Measurements from ENCODE around the gene CSNK2B. TPM values are rescaled to one million over a fixed set of nuclear protein-coding genes. Genes with fewer than 3 reads are reported as not detected.

CSNK2B gene
- total RNA-seq, 2 experiments from 2014 or later, result 230 to 245 TPM

DNA sequence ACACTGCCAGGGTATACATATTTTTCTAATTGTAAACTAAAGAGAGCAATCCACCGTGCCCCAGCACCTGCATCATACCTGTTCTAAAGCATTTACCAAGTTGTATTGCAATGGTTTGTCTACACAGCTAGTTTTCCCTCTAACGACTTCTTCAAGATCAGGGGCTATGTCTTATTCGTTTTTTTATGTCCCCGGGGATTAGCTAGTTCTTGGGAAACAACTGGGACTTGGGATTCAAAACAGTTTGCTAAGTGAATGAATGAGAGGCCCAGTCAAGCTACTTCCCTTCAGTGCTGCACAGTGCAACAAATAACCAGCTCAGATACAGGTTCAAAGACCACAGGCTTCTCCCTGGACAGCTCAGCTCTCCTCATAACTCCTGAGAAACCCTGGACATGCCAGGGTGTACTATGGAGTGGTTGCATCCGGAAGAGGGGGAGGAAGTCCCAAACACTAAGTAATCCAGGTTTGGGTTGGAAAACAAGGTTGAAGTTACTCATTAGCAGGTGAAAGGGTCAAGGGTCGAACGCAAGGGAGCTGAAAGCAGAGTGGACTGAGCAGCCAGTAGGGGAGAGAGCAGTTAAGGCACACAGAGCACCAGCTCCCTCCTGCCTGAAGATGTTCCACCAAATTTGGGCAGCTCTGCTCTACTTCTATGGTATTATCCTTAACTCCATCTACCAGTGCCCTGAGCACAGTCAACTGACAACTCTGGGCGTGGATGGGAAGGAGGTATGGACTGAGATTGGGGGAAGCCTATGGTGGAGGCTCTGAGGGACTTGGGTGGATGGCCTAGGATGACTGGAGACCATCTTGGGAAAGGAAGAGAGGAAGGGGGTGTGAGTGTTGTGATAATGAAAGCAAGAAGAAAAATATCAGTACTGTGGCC lies 10.3 kb upstream of the CSNK2B start, which contains the start of gene APOM:
Gene APOM, plus strand, starts transcription at position 546 of the 889 bp plus-strand sequence. Its CDS starts 73 bp downstream, at position 619.
- BruUV-seq (replicated peaks), result no TSS peak
- no peak within 1 kb of the TSS for H3K4me2 ChIP-seq (ENCODE audit: low read length)
- TF ChIP-seq, protein P1, sequence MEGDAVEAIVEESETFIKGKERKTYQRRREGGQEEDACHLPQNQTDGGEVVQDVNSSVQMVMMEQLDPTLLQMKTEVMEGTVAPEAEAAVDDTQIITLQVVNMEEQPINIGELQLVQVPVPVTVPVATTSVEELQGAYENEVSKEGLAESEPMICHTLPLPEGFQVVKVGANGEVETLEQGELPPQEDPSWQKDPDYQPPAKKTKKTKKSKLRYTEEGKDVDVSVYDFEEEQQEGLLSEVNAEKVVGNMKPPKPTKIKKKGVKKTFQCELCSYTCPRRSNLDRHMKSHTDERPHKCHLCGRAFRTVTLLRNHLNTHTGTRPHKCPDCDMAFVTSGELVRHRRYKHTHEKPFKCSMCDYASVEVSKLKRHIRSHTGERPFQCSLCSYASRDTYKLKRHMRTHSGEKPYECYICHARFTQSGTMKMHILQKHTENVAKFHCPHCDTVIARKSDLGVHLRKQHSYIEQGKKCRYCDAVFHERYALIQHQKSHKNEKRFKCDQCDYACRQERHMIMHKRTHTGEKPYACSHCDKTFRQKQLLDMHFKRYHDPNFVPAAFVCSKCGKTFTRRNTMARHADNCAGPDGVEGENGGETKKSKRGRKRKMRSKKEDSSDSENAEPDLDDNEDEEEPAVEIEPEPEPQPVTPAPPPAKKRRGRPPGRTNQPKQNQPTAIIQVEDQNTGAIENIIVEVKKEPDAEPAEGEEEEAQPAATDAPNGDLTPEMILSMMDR (conservative IDR thresholded peaks at IDR 0.05; ENCODE audit: low read length), result no peak
- TF ChIP-seq EZH2phosphoT487 (IDR thresholded peaks at IDR 0.05; ENCODE audit: borderline replicate concordance, low read depth, low read length), result no peak
- ChIA-PET CTCF (ENCODE audit: unreplicated experiment) (no interaction called here), POLR2A (interaction anchor here (0.6 to 0.7 kb wide), 2 partner anchors 9 to 18 kb away, joined by 3 read pairs; partner anchors contain the start of gene GPANK1)
- peaks cover 7% of the 10 kb centered on the region; the same call in 1 of the 2 replicates for H3K36me3 ChIP-seq (ENCODE audit: insufficient read depth, low read length)
- DNase-seq (ENCODE audit: low spot score), result no peak
- no peaks in the 10 kb centered on the region for H3K9me2 ChIP-seq (ENCODE audit: insufficient read depth, low read length)
- peaks cover 38% of the 10 kb centered on the region for H3K4me1 ChIP-seq (ENCODE audit: insufficient read depth, low read length, poor library complexity, severe bottlenecking)
- H2AFZ ChIP-seq (ENCODE audit: low read length), result no peak within 1 kb of the TSS
- no peaks in the 10 kb centered on the region for H3K9me3 ChIP-seq (ENCODE audit: low read length)
- peaks cover 24% of the 10 kb centered on the region for H3K79me2 ChIP-seq (ENCODE audit: insufficient read depth, low read depth, low read length)
- H3K4me3 ChIP-seq (ENCODE audit: low read depth, low read length, poor library complexity, severe bottlenecking), result no peak within 1 kb of the TSS
- H3K27ac ChIP-seq (ENCODE audit: low read depth, low read length, poor library complexity, severe bottlenecking), result no peak within 1 kb of the TSS
- intact Hi-C loops (cut with micrococcal nuclease; ENCODE audit: unreplicated experiment), result no loop called here
- H4K20me1 ChIP-seq (ENCODE audit: insufficient read depth, low read length), result 0 out of 2 replicates have a peak, but pooled peaks cover 4% of the 10 kb centered on the region

DNA sequence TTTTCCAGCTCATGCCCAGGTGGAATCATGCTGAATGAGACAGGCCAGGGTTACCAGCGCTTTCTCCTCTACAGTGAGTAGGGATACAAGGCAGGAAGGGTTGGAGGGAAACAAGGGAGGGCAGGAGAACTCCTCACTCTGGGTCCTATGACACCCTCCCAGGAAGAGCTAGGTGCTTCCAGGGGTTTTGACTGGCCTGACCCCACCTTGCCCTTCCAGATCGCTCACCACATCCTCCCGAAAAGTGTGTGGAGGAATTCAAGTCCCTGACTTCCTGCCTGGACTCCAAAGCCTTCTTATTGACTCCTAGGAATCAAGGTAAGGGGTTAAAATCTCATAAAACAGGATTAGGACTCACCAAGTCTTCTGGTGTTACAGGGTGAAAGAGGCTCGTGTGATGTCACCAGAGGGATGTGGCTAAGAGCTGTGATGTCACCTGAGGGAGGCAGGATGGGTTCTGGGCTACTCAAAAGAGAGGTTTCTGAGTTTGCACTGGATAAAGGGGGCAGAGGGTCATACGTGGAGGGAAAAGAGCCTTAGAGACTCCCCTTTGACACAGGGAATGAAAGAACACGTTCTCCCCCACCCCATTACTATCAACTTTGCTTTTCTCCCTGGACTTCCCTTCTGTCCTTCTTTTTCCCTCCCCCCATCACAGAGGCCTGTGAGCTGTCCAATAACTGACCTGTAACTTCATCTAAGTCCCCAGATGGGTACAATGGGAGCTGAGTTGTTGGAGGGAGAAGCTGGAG lies 8.3 kb upstream of the CSNK2B start:
- H3K27ac ChIP-seq (ENCODE audit: low read depth, low read length, poor library complexity, severe bottlenecking), result no peak overlapping the region
- intact Hi-C loops (cut with micrococcal nuclease; ENCODE audit: unreplicated experiment), result no loop called here
- no peaks in the 10 kb centered on the region for H4K20me1 ChIP-seq (ENCODE audit: insufficient read depth, low read length)
- no peak overlapping the region for H3K4me3 ChIP-seq (ENCODE audit: low read depth, low read length, poor library complexity, severe bottlenecking)
- POLR2A ChIA-PET, result interaction anchor here (0.6 kb wide), 2 partner anchors 74 to 1190 kb away, joined by 3 to 4 read pairs; no protein-coding TSS in a partner anchor
- H3K36me3 ChIP-seq (ENCODE audit: insufficient read depth, low read length), result peaks cover 18% of the 10 kb centered on the region
- BruUV-seq (replicated peaks), result no TSS peak
- no peak for TF ChIP-seq EZH2phosphoT487 (IDR thresholded peaks at IDR 0.05; ENCODE audit: borderline replicate concordance, low read depth, low read length)
- TF ChIP-seq, protein P1 (conservative IDR thresholded peaks at IDR 0.05; ENCODE audit: low read length), result no peak
- CTCF ChIA-PET (ENCODE audit: unreplicated experiment), result no interaction called here
- H3K9me2 ChIP-seq (ENCODE audit: insufficient read depth, low read length), result no peaks in the 10 kb centered on the region
- peaks cover 46% of the 10 kb centered on the region for H3K4me1 ChIP-seq (ENCODE audit: insufficient read depth, low read length, poor library complexity, severe bottlenecking)
- DNase-seq (ENCODE audit: low spot score), result no peak
- H3K79me2 ChIP-seq (ENCODE audit: insufficient read depth, low read depth, low read length), result peaks cover 18% of the 10 kb centered on the region; the same call in 1 of the 2 replicates
- H3K9me3 ChIP-seq (ENCODE audit: low read length), result no peaks in the 10 kb centered on the region
- H3K4me2 ChIP-seq (ENCODE audit: low read length), result no peak overlapping the region
- no peak overlapping the region for H2AFZ ChIP-seq (ENCODE audit: low read length)
